ENCODE data around the gene WNT7B.
"Not testable (repeated sequence)": the region's sequence is repeated elsewhere in the genome, so short reads cannot be mapped to it uniquely, and the experiment has no call there.

The WNT7B gene

DNA sequence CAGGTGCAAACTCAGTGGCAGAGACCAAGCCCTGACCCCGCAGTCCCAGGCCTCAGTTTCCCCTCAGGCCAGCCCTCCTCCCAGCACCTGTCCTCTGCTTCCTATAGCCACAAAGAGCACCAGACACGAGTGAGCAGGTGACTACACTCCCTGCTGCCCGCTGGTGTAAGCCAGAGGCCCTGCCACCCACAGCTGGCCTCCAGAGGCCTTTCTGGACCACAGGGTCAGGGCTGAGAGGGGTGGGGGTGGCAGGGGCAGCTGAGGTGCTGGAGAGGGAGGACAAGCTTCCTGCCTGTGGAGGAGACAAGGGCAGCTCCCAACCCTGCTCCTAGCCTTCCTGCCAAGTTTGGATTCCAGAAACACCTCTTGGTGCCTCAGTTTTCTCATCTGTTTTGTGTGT, 31.3 kb upstream of the WNT7B start:
- DNase-seq (ENCODE audit: low read depth, low spot score), result no peak

DNA sequence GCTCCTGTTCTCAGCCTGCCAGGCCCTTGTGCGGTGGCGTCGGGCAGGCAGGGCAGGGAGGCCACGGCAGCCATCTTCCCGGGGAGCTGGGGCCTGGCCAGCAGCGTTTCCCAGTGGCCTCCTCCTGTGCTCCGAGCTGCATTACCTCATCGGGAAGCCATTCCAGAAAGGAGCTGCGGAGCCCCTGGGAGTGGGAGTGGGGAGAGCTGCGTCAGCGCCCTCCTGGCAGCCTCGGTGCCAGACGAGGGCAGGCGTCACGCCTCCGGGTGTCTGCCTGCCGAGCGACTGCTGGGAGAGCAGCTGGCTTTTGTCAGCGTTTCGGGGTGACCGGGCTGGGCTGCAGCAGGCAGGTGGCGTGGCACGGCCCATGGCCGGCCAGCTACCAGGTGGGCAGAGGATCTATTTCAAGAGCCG, 30.9 kb upstream of the WNT7B start:
- DNase-seq (ENCODE audit: low read depth, low spot score), result no peak

DNA sequence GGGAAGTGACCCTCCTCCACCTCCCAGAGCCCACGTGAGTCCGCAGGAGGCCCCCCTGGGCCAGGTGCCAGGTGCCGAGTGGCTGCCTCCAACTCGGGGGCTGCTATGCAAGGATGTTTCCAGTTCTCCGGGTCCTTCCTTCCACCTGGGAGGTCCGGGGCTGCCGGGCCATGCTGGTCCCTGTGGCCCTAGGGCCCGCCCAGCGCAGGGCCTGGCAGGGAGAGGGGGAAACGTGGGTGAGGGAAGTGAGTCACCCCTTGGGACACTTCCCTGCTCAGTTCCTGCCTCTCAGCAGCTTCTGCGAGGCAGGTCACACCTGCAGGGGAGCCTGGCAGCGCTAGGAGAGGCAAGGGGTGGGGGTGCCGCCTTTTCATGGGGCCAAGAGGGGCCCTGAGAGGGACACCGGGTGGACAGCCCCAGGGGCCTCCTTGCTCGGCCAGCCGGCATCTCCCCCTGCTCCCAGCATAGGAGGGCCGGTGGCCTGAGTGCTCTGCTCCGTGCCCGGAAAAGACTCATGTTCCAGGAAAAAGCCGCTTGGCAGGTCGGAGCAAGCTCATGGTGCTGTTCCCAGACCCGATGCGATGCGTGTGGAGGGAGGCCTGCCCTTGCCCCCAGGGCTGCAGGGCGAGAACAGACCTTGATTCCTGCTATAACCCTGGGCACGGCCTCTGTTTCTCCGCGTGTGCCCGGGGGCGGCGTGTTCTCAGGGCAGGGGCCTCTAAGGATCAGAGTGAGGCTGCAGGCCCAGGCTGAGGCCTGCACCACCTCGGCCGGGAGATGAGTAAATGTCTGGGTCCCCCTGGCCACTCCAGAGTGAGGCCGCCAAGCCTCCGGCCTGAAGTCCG, 30.3 kb upstream of the WNT7B start:
- no peak for DNase-seq (ENCODE audit: low read depth, low spot score)

DNA sequence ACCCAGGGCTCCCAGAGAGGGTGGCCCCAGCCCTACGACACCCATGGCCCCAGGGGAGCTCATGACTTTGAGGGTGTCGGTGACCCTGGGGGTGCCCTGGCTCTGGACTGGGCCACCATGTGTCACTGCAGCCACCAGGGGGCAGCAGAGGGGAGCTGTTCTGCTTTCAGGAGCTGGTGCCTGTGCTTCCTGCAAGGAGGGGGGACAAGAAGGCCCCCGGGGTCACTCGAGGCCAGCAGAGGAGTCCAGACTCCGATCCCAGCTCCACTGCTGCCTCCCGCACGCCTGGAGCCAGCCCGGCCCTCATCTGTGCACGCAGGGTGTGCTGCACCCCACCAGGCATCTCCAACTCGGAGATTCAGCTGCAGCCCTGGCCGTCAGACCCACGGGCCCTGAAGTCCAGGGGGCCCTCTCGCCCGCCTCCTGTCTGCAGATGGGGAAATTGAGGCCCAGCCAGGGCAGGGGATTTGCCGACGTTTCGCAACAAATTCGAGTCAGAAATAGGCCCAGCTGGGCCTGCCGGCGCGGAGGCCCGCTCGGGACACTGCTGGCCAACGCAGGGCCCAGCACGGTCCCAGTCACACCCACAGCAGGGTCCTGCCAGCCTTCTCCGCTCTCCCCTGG, 29.5 kb upstream of the WNT7B start:
- DNase-seq (ENCODE audit: low read depth, low spot score), result peak; percentile 78

DNA sequence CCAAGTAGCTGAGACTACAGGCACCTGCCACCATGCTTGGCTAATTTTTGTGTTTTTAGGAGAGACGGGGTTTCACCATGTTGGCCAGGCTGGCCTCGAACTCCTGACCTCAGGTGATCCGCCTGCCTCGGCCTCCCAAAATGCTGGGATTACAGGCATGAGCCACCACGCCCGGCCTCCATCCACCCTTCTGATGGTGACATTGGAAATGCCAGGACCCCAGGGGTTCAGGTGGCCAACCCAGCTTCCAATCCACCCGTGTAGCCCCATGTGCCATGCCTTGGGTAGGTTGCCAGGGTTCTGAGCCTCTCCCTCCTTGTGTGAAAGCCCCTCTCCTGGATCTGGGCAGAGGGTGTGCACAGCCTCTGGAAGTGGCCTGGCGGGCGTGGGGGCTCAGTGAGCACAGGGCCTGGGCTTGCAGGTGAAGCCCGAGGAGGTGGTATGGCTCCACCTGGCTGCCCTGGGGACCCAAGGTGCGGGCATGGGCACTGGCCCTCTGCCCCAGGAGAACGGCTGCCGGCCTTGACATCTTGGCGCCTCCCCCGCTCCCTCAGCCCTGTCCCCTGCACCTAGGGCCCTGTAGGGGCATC, 28.2 kb upstream of the WNT7B start:
- not testable (repeated sequence) for DNase-seq (ENCODE audit: low read depth, low spot score)

DNA sequence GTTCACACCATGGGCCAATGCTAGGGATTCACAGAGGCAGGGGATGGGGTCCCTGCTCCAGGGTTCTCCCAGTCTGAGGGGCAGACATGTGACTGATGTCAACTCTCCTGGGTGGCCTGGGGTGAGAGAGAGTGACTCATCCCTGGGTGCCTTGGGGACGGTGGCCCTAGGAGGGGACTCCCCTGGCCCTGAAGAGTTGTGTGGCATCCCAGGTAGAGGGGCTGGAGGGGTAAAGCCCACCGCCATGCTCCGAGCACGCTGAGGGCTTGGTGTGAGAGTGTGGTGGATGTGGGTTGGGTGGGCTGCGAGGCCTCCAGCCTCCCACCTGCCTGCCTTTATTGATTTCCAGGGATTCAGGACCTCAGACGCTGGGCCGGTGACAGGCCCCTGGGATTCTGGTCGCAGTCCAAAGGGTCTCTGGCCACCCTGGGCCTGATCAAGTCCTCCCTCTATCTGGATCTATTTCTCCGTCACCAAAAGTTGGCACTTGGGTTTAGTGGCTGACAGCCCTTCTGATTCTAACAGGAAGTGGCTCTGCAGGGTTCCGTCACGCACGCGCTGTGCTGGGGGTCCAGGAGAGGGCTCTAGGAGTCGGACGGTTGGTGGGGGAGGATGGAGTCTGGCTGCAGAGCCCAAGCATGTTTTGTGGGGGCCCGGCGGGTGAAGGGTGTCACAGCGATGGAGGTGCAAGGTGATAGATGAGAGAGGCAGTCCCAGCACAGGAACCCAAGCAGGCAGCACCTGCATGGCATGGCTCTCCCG, 27.3 kb upstream of the WNT7B start:
- DNase-seq (ENCODE audit: low read depth, low spot score), result no peak

DNA sequence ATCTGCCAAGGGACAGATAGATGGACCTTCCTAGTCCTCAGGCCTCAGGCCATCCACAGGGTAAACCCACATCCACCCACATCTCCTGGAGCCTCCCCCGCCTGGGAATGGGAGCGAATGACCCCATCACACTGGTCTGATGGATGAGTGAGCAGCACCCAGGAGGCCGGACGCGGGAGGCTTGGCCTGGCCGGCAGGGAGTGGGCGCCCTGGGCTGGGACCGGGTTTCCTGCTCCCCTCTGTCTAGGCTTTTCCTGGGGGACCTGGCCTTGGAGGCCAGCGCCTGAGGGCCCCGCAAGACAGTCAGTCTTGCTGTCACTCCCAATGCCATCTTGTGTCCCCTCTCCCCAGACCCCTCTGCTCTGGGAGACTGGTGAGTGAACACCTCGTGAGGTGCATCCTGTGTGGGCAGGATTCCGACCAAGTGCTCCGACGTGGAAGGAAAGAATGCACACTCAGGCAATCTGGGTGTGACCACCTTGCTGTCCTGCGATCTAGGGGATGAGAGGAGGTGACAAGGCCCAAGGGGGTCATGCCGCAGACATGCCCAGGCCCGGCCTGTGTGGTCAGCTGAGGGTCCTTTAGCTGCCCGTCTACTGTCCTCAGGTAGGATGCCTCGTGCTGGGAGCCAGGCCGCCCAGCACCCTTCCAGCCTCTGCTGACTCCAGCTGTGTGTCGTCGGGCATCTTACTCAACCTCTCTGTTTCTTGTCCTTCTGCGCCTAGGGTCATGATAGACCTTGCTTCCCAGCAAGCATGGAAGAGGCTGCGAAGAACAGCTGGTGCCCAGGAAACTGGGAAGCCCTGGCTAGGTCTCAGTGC, 26.5 kb upstream of the WNT7B start:
- DNase-seq (ENCODE audit: low read depth, low spot score), result no peak

DNA sequence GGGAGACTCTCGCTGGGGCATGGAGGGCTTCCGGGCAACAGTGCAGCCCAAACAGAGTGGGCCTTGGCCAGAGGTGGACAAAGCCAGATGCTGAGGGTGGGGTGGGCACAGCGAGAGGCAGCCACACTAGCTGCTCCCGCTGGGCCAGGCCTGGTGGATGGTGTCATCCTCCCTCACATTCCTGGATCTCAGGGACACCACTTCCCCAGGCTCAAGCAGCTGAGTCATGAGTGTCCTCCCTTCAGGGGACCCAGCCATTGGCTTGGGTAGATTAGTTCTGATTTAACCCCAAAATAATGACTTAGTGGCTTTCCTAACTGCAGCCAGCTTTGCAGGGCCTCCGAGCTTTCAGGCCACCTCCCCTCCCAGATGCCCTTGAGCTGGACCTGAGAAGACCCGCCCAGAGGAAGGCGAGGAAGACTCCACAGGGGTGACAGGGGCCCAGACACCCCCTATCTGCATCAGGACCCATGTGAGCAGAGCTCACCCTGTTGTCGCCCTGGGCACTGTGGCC, 25.9 kb upstream of the WNT7B start:
- DNase-seq (ENCODE audit: low read depth, low spot score), result no peak

DNA sequence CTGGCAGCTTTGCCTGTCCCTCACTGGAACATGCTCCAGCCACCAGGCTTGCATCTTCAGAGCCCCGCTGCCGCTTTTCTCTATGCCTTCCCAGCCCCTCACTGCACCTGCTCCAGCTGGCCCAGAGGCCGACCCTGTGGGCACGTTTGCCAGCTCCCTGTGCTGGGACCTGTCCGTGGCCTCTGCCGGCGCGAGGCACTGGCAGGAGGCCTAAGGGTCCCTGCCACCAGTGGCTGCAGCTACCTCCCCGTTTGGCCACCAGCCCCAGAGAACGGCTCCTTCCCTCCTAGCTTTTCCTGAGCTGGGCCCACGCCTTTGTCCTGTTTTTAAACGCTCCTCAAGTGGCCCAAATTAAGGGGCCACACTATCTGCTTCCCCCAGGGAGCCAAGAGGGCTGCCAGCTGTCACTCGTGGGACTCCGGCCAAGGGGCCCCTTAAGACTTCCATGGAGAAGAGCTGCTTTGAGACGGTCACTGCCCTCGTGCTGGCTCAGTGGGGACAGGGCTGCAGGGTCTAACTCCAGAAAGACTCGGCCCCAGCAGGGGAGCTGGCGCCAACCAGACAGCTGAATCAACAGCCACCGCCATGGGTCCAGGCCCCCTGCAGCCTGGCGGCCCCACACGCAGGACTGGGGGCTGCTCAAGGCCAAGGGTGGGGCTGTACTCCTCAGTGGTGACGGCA, 24.6 kb upstream of the WNT7B start:
- no peak for DNase-seq (ENCODE audit: low read depth, low spot score)

DNA sequence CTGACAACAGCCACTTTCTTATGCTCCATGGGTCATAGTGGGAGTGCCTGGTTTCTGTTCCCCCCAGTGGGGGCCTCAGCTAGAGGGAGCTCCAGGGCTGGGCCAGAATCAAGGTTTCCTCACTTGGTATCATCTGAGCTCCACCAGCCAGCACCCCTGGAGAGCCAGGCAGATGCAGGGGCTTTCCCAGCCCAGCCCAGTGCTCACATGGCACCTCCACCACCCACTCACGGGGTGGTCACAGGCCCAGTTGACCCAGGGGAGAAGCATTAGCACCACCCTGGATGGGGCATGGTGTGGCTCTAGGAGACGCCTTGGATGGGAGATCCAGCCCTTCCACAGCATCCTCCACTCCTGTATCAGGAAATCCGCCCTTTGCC, 24.1 kb upstream of the WNT7B start:
- no peak for DNase-seq (ENCODE audit: low read depth, low spot score)

DNA sequence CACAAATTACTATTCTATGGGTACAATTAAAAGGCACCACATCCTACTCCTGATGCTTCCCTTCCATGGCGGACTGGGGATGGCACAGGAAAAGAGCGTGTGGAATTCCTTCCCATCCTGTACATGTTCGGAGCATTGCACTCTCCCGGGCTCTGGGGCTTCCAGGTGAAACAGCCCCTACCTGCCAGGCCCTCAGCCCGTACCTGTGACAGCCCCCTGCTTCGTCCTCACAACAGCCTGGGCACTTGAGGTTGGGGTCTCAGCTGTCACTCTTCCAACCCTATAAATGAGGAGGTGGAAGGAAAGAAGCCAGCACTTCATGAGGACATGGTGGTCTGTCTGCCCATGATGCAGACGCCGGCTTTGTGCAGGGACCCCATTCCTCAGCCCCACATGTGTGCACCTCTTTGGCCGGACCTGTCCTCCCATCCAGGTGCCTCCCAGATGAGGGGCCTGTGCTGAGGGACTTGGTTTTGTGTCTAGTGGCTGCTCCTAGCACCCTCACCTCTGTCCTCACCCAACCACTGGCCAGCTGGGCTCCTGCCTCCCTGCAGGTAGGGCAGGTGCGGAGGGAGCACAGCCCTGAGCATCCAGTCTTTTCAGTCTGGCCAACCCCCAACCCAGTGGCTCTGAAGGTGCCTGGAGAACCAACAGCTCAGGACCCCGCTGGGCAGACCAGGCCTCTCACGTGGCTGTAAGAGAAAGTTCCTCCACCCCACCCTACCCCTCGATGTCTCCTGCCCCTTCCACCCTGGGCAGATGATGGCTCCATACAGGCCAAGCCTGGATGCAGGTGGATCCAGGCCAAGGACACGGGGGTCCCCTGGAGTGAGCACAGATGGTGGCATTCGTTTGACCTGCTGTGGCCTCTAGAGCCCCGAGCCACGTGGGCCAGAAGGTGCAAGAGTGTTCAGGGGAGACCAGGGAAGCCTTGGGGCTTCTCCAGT, 23.4 kb upstream of the WNT7B start:
- no peak for DNase-seq (ENCODE audit: low read depth, low spot score)

DNA sequence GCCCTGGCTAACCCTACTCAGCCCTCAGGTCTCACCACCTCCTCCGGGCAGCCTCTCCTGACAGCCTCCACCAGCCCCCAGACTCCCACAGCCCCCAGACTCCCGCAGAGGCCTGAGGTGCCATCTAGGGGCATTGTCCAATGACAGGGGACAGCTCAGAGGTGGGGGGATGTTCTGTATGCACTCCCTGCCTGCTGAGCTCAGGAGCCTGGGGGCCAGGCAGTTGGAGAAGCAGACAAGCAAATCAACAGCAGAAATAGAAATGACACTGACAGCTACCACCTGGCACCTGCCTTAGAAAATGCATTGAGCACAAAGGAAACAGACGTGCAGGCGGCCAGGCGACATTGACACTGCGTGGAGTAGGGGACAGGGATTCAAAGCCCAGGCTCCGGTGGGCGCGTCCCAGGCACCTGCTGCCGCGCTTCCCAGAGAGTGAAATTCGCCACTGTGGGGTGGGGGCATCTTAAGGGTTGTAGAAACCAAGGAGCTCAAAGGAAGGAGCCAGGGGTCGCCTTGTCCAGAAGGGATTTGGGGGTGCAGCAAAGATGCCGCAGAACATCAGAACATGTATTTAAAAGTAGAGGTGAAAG, 22.5 kb upstream of the WNT7B start:
- no peak for DNase-seq (ENCODE audit: low read depth, low spot score)

DNA sequence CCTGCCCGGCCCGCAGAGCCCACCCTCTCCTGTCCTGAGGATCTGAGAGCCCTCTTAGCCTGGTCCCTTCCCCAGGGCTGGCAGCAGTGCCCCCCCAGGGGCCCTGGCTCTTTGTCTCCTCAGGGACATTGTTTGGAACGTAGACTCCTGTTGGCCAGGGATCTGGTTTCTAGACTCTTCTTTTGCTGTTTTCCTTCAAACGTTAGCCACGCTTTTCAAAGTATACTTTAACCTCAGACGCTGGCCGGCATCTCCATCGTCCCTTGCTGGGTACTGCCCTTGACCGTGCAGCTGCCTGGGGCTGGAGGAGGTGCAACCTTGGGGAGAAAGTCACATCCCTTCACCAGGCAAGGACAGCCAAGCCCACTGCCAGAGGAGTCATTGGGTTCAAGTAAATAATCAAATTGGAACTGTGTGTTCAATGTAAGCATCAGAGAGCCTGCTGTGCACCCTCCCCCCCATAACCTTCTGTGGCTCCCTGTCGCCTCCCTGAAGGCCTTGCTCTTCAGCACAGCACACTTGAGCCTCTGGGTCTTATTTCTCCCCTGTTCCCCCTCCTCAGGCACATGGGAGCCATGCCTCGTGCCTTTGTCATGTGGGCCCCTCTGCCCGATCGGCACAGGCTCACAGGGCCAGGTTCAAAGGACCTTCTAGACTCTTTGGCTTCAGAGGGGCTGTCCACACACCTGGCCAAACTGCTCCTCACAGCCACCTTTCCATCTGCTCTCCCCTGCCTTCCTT, 21.8 kb upstream of the WNT7B start:
- DNase-seq (ENCODE audit: low read depth, low spot score), result no peak

DNA sequence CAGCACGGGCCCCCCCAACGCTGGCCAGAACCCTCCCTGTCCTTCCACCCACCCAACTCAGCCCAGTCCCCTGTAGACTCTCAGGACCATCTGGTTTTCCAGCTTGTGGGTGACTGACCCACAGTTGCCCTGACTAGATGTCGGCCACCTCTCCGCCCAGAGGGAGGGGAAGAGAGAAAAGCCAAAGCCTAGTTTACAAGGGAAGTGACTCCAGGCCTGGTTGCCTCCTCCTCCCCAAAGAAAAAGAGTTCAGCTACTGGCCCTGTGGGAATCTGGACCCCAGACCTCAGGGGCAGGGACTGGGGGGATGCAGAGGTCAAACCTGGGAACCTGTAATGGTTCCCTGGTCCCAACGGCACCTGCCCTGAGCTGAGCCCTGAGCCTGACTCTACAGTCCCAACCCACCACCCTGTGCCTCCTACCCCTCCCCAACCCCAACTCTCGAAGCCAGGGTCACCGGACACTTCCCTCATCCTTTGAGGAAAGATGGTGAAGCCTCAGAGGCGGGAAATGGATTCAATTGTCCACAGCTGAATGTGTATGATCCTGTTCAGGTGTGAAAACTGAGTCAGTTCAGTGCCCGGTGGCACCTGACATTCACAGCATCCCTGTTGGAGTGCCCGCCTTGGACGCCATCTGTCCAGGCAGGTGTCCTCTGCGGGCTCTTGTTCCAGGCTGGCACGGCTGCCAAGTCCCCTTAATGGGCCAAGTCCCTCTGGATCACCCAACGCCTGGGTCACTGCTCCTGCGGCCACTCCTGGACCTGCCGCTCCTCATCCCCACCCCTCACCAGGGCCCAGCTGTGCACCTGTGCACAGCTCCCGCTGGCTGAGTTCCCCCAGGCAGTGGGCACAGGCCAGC, 21.0 kb upstream of the WNT7B start:
- DNase-seq (ENCODE audit: low read depth, low spot score), result no peak

DNA sequence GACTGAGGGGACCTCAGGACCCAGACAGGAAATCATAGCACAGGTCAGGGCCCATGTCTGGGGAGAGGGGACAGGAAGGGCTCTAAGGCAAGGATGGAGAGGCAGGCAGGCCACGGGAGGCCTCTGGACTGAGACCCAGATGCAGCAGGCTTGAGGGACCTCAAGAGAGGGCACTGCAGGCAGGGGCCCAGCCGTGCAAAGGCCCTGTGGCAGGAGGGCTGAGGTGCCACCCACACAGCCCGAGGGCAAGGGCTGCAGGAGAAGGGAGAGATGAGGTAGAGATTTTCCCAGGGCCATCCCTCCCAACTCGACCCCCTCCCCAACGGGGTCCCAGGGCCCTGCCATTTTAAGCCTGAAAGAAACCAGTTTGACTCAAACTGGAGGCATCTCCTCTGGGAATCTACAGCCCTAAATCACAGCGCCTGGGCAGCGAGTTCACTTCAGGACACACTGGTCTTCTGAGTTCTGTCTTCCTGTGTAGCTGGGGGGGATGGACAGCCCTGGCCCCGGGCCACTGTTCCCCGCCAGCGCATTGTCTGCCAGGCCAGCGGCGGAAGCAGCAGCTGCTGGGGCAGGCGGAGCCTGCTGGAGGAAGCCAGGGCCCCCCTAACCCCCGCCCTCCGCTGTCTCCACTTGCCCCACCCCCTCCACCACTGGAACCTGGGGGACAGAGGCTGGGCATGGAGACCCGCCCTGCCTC, 20.3 kb upstream of the WNT7B start:
- DNase-seq (ENCODE audit: low read depth, low spot score), result no peak

DNA sequence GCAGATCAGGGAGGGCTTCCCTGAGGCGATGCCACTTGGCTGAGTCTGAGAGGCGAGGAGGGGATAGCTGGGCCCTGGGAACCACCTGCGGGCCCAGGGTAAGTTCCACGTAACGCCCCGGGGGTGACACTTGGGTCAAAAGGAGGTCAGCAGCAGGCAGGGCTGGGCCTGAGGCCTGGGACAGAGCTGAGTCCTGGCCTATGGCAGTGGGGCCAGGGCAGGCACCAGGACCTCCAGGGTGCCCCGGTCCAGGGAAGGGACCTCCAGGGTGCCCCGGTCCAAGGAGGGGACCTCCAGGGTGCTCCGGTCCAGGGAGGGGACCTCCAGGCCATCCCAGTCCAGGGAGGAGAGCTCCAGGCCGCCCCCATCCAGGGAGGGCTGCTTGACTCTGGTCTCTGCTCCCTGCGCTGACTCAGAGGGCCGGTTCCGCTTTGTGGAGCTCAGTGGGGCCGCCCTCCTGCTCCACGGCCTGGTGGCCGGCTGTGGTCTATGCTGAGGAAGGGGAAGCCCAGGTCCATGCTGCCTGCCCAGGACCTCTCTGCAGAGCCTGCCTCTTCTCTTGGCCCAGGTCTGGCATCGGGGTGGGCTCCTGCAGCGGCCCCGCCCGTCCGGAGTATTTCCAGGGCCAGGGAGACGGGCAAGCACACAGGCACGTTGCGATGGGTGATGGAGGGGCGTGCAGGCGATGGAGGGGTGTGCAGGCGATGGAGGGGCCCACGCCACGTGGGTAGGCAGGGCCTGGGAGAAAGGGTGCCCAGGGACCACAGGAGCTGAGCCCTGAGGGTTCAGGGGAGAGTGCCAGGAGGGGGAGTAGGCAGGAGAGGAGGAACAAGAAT, 19.5 kb upstream of the WNT7B start:
- no peak for DNase-seq (ENCODE audit: low read depth, low spot score)
